PC-9 (cell line): ENCODE results near the gene DHRS7B. TPM values are rescaled to one million over a fixed set of nuclear protein-coding genes. Genes with fewer than 3 reads are reported as not detected.

ENCODE experiments used
- BruUV-seq: library from RNA; stranded (reverse); fragments of 400-500 nt; replicated peaks from 2 replicates; lab custom pipeline; 2021; lab: Mats Ljungman, UMichigan
- CTCF ChIA-PET: fragments of 300-600 bp; sonication (Branson Sonifier 250); formaldehyde crosslinking; loops from one replicate; lab custom pipeline; 2022; ENCODE audit warnings: antibody characterized with exemption; lab: Charles Lee
- POLR2A ChIA-PET: fragments of 300-600 bp; sonication (Branson Sonifier 250); formaldehyde crosslinking; loops from one replicate; lab custom pipeline; 2022; ENCODE audit warnings: antibody characterized with exemption; ENCODE audit not compliant: unreplicated experiment; lab: Charles Lee
- DNase-seq, 2 experiments: peaks; one replicate each; pipeline versions ENCODE4 v3.0.0 to v3.0.0-alpha.2; 2015 to 2022; ENCODE audit warnings: mixed read lengths in 1 of 2
- H2AFZ ChIP-seq: fragments of 200-600 bp; sonication (generic); 2 replicates; pipeline ENCODE4 v1.8.1; 2017; ENCODE audit warnings: antibody characterized with exemption
- H3F3A ChIP-seq: fragments of 200-600 bp; sonication (generic); 2 replicates; pipeline ENCODE4 v1.8.1; 2017; ENCODE audit warnings: antibody characterized with exemption, mild to moderate bottlenecking, low read depth; ENCODE audit not compliant: insufficient read depth
- H3K27ac ChIP-seq: fragments of 200-600 bp; sonication (generic); 2 replicates; pipeline ENCODE4 v1.6.1; 2016; ENCODE audit warnings: mixed run types
- H3K27me3 ChIP-seq: fragments of 200-600 bp; sonication (generic); 2 replicates; pipeline ENCODE4 v1.6.1; 2016; ENCODE audit warnings: low read depth, mixed run types; ENCODE audit not compliant: insufficient read depth
- H3K36me3 ChIP-seq: fragments of 200-600 bp; sonication (generic); 2 replicates; pipeline ENCODE4 v1.6.1; 2016; ENCODE audit warnings: low read depth, mixed run types
- H3K4me1 ChIP-seq: fragments of 200-600 bp; sonication (generic); replicated peaks from 2 replicates; pipeline ENCODE4 v1.6.1; 2016; ENCODE audit warnings: mixed run types; ENCODE audit not compliant: insufficient read depth
- H3K4me2 ChIP-seq: fragments of 200-600 bp; sonication (generic); 2 replicates; pipeline ENCODE4 v1.6.1; 2017; ENCODE audit warnings: mixed run types
- H3K4me3 ChIP-seq: fragments of 200-600 bp; sonication (generic); 2 replicates; pipeline ENCODE4 v1.6.1; 2016; ENCODE audit warnings: mixed run types
- H3K79me2 ChIP-seq: fragments of 200-600 bp; sonication (generic); 2 replicates; pipeline ENCODE4 v1.6.1; 2017; ENCODE audit warnings: low read depth, mixed run types
- H3K9me2 ChIP-seq: fragments of 200-600 bp; sonication (generic); 2 replicates; pipeline ENCODE4 v1.8.1; 2017; ENCODE audit warnings: mild to moderate bottlenecking; ENCODE audit not compliant: insufficient read depth
- H3K9me3 ChIP-seq: fragments of 200-600 bp; sonication (generic); 2 replicates; pipeline ENCODE4 v1.8.1; 2016; ENCODE audit warnings: low read depth; ENCODE audit not compliant: insufficient read depth
- H4K20me1 ChIP-seq: fragments of 200-600 bp; sonication (generic); 2 replicates; pipeline ENCODE4 v1.8.1; 2017; ENCODE audit not compliant: insufficient read depth
- CTCF ChIP-seq: fragments of 200-600 bp; sonication (generic); conservative IDR thresholded peaks from 2 replicates; pipeline ENCODE4 v1.6.1; 2017; ENCODE audit warnings: mixed run types, antibody characterized with exemption, mild to moderate bottlenecking, moderate library complexity
- EZH2 ChIP-seq: fragments of 200-600 bp; sonication (generic); IDR thresholded peaks from 2 replicates; pipeline ENCODE4 v1.8.0; 2017; ENCODE audit warnings: antibody characterized with exemption, low read depth
- intact Hi-C: fragments of 100-400 bp; cut with micrococcal nuclease; formaldehyde crosslinking; loops from one replicate; pipeline ENCODE4 v1.10.0; 2022; ENCODE audit not compliant: unreplicated experiment
- total RNA-seq: library from RNA; stranded (reverse); gene quantifications from 2 replicates; pipeline ENCODE4 v1.2.3, GENCODE V29; 2021

The DHRS7B gene
- total RNA-seq, 1 experiment from 2014 or later = 27.9 TPM

GRCh38 chr17:21228111-21228510 is 101.3 kb downstream of the DHRS7B start:
- no peak for TF ChIP-seq EZH2
- no peak for TF ChIP-seq CTCF
- Histone ChIP-seq H3K27ac (no peak overlapping the region), H3K4me1 (no peaks in the 10 kb centered on the region), H3K27me3 (no peaks in the 10 kb centered on the region), H3K9me3 (no peaks in the 10 kb centered on the region), H4K20me1 (no peaks in the 10 kb centered on the region), H3F3A (no peaks in the 10 kb centered on the region), H3K79me2 (no peaks in the 10 kb centered on the region), H3K4me2 (no peak overlapping the region), H3K4me3 (no peak overlapping the region), H3K9me2 (no peaks in the 10 kb centered on the region), H2AFZ (no peak overlapping the region), H3K36me3 (no peaks in the 10 kb centered on the region)
- CTCF ChIA-PET = no interaction called here
- BruUV-seq = no TSS peak
- peak in 1 of 2 experiments; percentile 47 for DNase-seq
- POLR2A ChIA-PET = no interaction called here
- intact Hi-C loops = no loop called here

- Histone ChIP-seq H3K79me2 (no peaks in the 10 kb centered on the region), H3F3A (no peaks in the 10 kb centered on the region), H3K9me3 (no peaks in the 10 kb centered on the region), H3K4me1 (no peaks in the 10 kb centered on the region), H3K9me2 (no peaks in the 10 kb centered on the region), H3K27me3 (no peaks in the 10 kb centered on the region), H3K27ac (no peak overlapping the region), H4K20me1 (no peaks in the 10 kb centered on the region), H3K4me3 (no peak overlapping the region), H2AFZ (no peak overlapping the region), H3K4me2 (no peak overlapping the region), H3K36me3 (no peaks in the 10 kb centered on the region)
- no peak for DNase-seq
- POLR2A ChIA-PET = no interaction called here
- intact Hi-C loops = no loop called here
- CTCF ChIA-PET = no interaction called here
- TF ChIP-seq EZH2 (no peak), CTCF (no peak)
- BruUV-seq = no TSS peak
Measured at GRCh38 chr17:21228845-21229244, 102.1 kb downstream of the DHRS7B start.

GRCh38 chr17:21231533-21231932 is 104.8 kb downstream of the DHRS7B start:
- BruUV-seq = no TSS peak

More at GRCh38 chr17:21231533-21231932, 104.8 kb downstream of the DHRS7B start:
- no peaks in the 10 kb centered on the region for H3K9me2 ChIP-seq
- H3K9me3 ChIP-seq = no peaks in the 10 kb centered on the region
- H3K79me2 ChIP-seq = no peaks in the 10 kb centered on the region
- no peaks in the 10 kb centered on the region for H4K20me1 ChIP-seq
- DNase-seq = no peak
- H3F3A ChIP-seq = no peaks in the 10 kb centered on the region
- TF ChIP-seq EZH2 (no peak), CTCF (no peak)
- H3K4me3 ChIP-seq = no peak overlapping the region
- H3K36me3 ChIP-seq = no peaks in the 10 kb centered on the region
- H3K4me2 ChIP-seq = no peak overlapping the region
- CTCF ChIA-PET = no interaction called here
- no peak overlapping the region for H2AFZ ChIP-seq
- H3K27me3 ChIP-seq = no peaks in the 10 kb centered on the region
- intact Hi-C loops = no loop called here
- no peak overlapping the region for H3K27ac ChIP-seq
- POLR2A ChIA-PET = no interaction called here
- H3K4me1 ChIP-seq = no peaks in the 10 kb centered on the region
